ENCODE data around the gene CYSRT1.

The CYSRT1 gene, protein sequence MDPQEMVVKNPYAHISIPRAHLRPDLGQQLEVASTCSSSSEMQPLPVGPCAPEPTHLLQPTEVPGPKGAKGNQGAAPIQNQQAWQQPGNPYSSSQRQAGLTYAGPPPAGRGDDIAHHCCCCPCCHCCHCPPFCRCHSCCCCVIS

GRCh38 chr9:137224830-137225694 lies at the start of gene CYSRT1:
Gene CYSRT1, plus strand, starts transcription at chr9:137225174. Its CDS starts 448 bp downstream, at chr9:137225622.
- DNase-seq: no peak

GRCh38 chr9:137175345-137175961 lies 49.5 kb upstream of the CYSRT1 start:
- no peak for DNase-seq

DNA sequence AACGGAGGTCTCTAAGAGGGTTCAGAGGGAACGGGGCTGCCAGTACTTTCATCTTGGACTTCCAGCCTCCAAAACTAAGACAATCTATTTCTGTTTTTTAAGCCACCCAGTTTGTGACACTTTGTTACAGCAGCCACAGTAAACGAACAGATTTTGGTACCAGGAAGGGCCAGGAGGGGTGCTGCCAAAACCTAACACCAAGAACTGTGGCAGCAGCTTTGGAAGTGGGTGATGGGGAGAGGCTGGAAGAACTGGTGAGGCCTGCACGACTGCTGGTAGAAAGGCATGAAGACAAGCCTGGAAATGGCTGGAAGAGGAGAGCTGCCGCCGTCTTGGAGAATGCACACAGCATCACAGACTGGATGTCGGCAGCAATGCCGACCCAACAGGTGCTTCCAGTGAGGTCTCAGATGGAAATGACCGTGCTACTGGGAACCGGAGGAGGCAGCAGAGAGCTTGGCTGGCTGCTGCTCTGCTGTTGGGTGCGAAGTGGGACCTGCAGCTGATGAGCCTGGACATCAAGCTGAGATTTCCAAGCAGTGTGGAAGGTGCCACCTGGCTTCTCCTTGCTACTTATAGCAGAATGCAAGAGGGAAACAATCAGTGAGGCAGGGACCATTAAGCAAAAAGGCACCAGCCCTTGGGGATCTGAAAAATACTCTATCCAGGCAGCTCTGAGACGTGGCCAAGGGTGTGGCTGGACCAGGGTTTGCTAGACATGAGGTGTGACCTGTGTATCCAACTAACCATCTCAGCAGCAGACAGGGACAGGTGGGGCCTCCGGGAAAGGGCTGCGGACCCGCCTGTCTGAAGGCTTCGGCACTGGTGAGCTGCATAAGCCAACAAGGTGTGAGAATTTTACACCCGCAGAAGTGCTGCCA lies 48.4 kb upstream of the CYSRT1 start:
- DNase-seq: no peak

DNA sequence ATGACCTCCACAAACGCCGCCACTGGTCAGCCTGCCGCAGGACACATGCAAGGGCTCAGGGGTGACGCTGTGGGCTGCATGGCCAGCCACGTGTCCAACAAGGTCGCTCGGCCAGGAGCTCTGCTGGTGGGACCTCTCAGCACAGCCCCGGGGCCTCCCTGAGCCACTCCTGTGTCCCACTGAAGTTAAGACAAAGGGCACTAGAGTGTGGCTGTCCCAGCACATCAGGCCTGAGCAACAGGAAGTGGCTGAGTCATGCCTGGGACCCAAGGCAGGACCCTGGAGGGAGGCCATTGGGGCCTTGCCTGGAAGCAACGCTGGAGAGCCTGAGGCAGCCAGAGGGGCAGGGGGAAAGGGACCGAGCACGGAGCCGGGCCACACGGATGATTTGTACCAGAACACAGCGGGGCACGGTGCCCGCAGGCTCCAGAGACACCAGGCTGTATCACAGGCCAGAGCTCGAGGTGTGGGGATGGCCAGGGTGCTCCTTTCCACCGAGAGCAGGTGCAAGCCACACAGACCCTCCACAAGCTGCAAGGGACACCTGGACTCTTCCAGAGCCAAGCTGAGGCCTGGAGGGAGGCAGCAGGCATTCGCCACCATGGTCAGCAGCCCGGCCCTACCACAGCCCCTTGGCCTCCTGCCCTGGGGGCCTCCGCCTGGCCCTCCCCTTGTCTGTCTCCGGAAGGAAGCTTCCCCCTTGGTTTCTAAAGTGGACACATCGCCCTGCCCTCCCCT lies 46.6 kb upstream of the CYSRT1 start:
- no peak for DNase-seq

- no peak for DNase-seq
Observed at GRCh38 chr9:137178939-137179630, 45.9 kb upstream of the CYSRT1 start.

- no peak for DNase-seq
Observed at GRCh38 chr9:137179761-137180160, 45.2 kb upstream of the CYSRT1 start.

DNA sequence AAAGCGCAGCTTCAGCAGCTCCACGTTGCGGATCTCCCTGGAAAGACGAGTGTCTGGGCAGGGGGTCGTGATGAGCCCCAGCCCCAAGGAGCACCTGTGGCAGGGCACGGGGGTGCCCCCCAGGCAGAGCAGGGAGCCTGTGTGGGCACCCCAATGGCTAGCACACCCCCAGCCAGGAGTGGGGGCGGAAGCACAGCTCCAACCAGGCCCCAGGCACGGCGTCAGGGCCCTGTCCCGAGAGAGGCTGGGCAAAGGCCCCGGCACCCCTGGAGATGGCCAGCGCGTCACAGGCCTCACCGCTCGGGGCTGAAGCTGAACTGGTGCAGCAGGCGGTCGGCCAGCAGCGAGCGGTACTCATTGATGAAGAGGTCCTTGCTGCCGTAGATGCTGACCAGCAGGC lies 44.5 kb upstream of the CYSRT1 start:
- DNase-seq: no peak

DNA sequence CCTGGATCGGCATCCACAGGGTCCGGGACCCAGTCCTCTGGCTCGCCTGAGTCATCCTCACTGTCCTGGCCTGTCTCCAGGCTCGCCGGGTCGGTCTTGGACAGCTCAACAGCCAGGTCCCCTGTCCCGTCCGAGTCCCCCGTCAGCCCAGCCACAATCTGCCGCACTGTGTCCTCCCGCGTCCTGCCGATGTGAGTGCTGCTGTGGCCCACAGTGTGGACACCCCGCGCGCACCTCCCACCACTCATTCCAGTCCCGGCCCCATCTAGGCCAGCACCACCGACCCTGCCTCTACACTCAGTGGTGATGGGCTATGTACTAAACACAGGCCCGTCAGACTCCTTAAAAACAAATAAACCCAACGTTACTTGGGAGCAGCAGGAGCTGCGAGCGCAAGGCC lies 43.3 kb upstream of the CYSRT1 start:
- no peak for DNase-seq

DNA sequence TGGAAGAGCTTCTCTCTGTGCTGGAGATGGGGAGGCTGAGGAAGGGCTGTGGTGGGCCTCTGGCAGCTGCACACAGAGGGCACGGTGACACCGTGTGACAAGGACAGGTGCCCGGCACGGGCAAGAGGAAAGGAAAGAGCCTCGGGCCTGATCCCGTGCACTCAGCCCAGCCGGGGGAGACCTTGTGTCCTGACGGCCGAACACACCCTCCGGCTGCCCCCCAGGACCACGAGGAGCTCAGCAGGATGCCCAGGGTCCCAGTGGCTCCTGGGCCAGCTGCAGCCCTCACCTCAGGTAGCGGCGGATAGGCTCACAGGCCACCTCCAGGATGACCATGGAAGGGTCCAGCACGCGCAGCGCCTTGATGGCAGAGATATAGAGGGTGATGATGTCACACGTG lies 42.1 kb upstream of the CYSRT1 start:
- no peak for DNase-seq

DNA sequence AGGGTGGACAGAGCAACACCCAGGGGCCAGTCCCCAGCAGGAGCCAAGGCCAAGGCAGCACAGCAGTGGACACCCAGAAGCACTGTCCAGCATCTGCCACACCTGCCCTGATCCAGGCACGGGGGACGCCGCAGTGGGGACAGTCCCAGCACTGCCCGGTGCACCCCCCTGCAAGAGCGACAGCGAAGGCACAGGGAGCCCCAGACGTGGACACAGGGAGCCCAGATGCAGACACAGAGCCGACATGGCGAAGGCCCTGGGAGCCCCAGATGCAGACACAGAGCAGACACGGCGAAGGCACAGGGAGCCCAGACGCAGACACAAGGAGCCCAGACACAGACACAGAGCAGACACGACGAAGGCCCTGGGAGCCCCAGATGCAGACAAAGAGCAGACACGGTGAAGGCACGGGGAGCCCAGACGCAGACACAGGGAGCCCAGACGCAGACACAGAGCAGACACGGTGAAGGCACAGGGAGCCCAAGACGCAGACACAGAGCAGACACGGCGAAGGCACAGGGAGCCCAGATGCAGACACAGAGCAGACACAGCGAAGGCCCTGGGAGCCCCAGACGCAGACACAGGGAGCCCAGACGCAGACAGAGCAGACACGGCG lies 40.9 kb upstream of the CYSRT1 start:
- no peak for DNase-seq

- DNase-seq: no peak
Observed at GRCh38 chr9:137184881-137185660, 39.9 kb upstream of the CYSRT1 start.

DNA sequence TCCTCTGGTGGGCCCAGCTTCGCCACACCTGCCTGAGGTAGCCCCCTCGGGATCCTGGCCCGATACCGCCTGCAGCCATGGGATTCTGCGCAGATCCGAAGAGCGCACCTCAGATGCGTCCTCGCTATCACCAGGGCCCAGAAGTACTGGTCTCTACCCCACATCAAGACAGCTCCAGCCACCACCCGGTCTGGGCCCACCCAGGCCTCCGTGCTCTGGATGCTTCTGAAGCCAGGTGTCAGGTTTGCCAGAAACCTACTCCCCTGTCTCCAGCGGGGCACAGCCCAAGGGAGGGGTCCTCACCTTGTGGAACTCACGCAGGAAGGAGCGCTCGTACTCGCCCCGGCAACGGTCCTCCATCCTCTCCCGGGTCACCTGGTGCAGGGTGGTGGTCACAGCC lies 39.1 kb upstream of the CYSRT1 start:
- DNase-seq: no peak

DNA sequence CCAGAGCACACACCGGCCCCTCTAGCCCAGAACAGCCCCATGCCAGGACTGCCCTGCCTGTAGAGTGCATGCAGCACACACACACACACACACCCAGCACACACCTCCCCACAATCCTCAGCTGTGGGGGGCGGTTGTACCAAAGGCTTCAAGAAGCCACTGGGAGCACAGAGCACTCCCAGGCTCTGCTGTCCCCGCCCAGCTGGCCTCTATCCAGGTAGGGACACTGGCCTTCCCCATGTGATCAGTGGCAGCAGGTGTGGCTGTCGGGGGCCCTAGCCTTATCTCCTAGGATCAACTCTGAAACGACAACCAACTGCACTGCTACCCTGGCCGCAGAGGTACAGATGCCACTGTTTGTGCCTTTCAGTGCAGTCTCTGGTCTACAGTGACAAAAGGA lies 38.6 kb upstream of the CYSRT1 start:
- DNase-seq: no peak

DNA sequence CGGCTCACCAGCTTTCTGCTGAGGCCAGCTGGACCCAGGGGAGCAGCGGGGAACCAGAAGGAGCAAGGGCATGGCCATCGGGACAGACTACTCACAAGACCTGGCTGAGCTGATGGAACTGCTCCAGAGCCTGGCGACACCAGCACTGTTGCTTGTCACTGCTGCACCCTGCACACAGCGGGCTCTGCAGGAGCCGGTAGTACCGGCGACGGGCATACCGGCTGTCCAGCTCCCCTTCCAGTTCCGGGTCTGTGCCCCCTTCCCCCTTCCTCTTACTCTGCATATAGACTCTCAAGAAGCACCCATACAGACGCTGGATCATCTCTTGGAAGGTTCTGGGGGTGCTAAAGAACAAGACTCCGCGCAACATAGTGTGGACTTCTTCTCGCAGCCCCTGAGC lies 37.6 kb upstream of the CYSRT1 start:
- DNase-seq: no peak

GRCh38 chr9:137188086-137188489 lies 36.9 kb upstream of the CYSRT1 start:
- DNase-seq: no peak

GRCh38 chr9:137188490-137189296 lies 36.3 kb upstream of the CYSRT1 start, which contains the start of the genes ANAPC2 and SSNA1:
Gene ANAPC2, minus strand, starts transcription at chr9:137188560. Its CDS starts 28 bp downstream, at chr9:137188532.
Gene SSNA1, plus strand, starts transcription at chr9:137188676. Its CDS starts 51 bp downstream, at chr9:137188727.
- DNase-seq: peak; percentile 80

GRCh38 chr9:137189297-137190295 lies 35.4 kb upstream of the CYSRT1 start:
- DNase-seq: no peak

- DNase-seq: no peak
Observed at GRCh38 chr9:137190315-137190856, 34.6 kb upstream of the CYSRT1 start.
